ENCODE measurements around the gene RAB6B.

DNA sequence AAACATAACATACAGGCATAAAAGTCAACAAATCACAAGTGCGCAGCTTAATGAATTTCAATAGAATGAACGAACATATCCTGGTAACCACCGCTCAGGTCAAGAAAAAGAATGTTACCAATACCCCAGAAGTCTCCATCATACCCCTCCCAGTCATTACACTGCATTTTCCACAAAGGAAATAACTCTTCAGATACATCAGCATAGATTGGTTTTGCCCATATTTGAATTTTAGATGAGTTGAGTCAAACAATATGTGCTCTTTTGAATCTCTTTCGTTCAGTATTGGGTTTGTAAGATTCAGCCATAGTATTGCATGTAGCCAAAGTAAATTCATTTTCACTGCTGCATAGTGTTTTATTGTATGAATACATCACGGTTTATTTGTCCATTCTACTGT is 6.2 kb upstream of the RAB6B start:
- TF ChIP-seq ZNF121 (tag by site-specific recombination; IDR thresholded peaks at IDR 0.05), result no peak
- TF ChIP-seq GLI4 (tag by site-specific recombination; IDR thresholded peaks at IDR 0.05), result no peak
- no peak for TF ChIP-seq ZBTB21 (tag by site-specific recombination; IDR thresholded peaks at IDR 0.05)
- TF ChIP-seq, protein P1, sequence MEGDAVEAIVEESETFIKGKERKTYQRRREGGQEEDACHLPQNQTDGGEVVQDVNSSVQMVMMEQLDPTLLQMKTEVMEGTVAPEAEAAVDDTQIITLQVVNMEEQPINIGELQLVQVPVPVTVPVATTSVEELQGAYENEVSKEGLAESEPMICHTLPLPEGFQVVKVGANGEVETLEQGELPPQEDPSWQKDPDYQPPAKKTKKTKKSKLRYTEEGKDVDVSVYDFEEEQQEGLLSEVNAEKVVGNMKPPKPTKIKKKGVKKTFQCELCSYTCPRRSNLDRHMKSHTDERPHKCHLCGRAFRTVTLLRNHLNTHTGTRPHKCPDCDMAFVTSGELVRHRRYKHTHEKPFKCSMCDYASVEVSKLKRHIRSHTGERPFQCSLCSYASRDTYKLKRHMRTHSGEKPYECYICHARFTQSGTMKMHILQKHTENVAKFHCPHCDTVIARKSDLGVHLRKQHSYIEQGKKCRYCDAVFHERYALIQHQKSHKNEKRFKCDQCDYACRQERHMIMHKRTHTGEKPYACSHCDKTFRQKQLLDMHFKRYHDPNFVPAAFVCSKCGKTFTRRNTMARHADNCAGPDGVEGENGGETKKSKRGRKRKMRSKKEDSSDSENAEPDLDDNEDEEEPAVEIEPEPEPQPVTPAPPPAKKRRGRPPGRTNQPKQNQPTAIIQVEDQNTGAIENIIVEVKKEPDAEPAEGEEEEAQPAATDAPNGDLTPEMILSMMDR (tag by site-specific recombination; IDR thresholded peaks at IDR 0.05), result no peak
- TF ChIP-seq, protein P2, sequence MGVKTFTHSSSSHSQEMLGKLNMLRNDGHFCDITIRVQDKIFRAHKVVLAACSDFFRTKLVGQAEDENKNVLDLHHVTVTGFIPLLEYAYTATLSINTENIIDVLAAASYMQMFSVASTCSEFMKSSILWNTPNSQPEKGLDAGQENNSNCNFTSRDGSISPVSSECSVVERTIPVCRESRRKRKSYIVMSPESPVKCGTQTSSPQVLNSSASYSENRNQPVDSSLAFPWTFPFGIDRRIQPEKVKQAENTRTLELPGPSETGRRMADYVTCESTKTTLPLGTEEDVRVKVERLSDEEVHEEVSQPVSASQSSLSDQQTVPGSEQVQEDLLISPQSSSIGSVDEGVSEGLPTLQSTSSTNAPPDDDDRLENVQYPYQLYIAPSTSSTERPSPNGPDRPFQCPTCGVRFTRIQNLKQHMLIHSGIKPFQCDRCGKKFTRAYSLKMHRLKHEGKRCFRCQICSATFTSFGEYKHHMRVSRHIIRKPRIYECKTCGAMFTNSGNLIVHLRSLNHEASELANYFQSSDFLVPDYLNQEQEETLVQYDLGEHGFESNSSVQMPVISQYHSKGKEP (tag by site-specific recombination; IDR thresholded peaks at IDR 0.05), result no peak
- TF ChIP-seq ZNF510 (tag by site-specific recombination; IDR thresholded peaks at IDR 0.05; ENCODE audit: insufficient replicate concordance), result no peak
- no peak for TF ChIP-seq ZBTB8A (tag by site-specific recombination; IDR thresholded peaks at IDR 0.05)
- TF ChIP-seq ZNF600 (tag by site-specific recombination; IDR thresholded peaks at IDR 0.05), result no peak

Data from HEK293 (cell line).